ENCODE results near the gene GREB1.

Gene GREB1

DNA sequence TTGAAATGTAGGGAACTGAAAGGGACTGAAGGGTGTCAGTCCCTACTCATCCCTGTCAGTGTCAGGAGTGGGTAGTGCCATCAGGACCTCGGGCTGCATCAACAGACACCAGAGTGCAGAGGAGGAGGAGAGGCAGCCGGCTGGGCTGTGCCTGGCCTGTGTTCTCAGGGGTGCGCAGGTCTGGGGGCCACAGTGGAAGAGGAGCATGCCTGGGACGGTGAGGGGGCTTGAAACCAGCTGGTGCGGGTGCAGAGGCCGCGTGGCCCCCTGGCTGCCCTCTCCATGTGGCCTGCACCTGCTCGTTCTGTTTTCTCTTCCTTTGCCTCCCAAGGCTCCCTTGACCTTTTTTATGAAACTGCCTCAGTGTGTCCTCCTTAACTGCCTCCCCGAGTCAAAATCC is 94.8 kb downstream of the GREB1 start:
- Histone ChIP-seq H3K4me3 (no peak overlapping the region), H3K27me3 (no peaks in the 10 kb centered on the region), H3K27ac (no peak overlapping the region), H3K4me2 (no peak overlapping the region), H4K20me1 (no peaks in the 10 kb centered on the region), H3K4me1 (no peaks in the 10 kb centered on the region), H3K36me3 (peaks cover 17% of the 10 kb centered on the region; the same call in 1 of the 2 replicates), H3K9ac (no peak overlapping the region), H3K9me3 (peaks cover 8% of the 10 kb centered on the region)
- no peak for TF ChIP-seq Cebpa-rat (IDR thresholded peaks at IDR 0.05)

DNA sequence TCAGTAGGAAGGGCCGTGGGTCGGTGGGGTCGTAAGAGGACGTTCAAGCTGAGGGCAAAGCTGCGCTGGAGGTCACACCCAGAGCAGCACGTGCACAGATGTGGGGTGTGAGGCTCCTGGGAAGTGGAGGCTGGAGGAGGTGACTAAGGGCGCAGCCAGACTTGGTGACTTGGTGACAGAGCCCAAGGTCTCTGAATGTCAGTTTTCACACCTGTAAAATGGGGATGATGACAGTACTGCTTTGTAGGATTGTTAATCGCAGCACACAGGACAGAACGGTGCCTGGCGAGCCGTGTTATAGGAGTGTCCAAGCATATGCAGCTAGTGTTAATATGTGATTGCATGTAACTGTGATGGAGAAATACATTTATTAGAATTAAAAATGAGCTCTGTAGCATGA is 95.4 kb downstream of the GREB1 start:
- no peak overlapping the region for H3K9ac ChIP-seq
- no peaks in the 10 kb centered on the region for H4K20me1 ChIP-seq
- no peak overlapping the region for H3K4me3 ChIP-seq
- no peaks in the 10 kb centered on the region for H3K4me1 ChIP-seq
- no peak overlapping the region for H3K27ac ChIP-seq
- peaks cover 8% of the 10 kb centered on the region for H3K9me3 ChIP-seq
- no peak overlapping the region for H3K4me2 ChIP-seq
- H3K27me3 ChIP-seq = no peaks in the 10 kb centered on the region
- H3K36me3 ChIP-seq = peaks cover 17% of the 10 kb centered on the region; the same call in 1 of the 2 replicates
- no peak for TF ChIP-seq Cebpa-rat (IDR thresholded peaks at IDR 0.05)

DNA sequence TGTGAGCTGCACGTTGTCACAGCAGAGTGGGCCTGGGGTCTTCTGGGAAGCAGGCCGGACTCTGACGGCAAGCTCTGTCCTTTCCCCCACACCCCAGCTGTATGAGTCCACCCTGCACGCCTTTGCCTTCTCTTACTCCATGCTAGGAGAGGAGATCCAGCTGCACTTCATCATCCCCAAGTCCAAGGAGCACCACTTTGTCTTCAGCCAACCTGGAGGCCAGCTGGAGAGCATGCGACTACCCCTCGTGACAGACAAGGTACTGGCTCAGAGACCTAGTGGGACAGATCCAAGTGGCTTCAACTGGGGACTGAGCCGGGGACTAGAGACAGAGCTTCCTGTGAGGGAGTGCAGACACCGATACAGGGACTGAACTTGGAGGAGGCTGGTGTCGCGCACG is 96.0 kb downstream of the GREB1 start:
- no peaks in the 10 kb centered on the region for H3K4me1 ChIP-seq
- no peak overlapping the region for H3K4me3 ChIP-seq
- H3K27me3 ChIP-seq = no peaks in the 10 kb centered on the region
- no peaks in the 10 kb centered on the region for H4K20me1 ChIP-seq
- H3K4me2 ChIP-seq = no peak overlapping the region
- H3K36me3 ChIP-seq = peaks cover 16% of the 10 kb centered on the region; the same call in 1 of the 2 replicates
- peaks cover 8% of the 10 kb centered on the region for H3K9me3 ChIP-seq
- H3K9ac ChIP-seq = no peak overlapping the region
- no peak overlapping the region for H3K27ac ChIP-seq
- TF ChIP-seq Cebpa-rat (IDR thresholded peaks at IDR 0.05) = no peak

DNA sequence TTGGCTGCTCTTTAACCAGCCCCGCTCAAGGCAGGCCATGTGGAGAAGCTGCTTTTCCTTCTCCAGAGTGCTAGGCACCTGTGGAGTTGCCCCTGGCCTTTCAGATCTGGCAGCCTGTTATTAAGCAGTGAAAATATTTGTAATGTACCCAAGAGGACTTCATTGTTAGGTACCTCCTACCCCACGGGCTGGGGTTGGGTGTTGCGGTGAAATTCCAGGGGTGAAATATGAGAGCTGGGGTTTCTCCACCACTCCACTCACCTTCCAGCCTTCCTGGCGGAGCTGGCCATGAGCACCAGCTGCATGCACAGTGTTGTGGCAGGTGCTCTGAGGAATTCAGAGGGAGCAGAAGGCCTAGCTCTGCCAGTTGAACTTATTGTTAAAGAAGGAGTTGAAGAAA is 97.0 kb downstream of the GREB1 start:
- H3K27me3 ChIP-seq = no peaks in the 10 kb centered on the region
- H3K4me2 ChIP-seq = no peak overlapping the region
- TF ChIP-seq Cebpa-rat (IDR thresholded peaks at IDR 0.05) = no peak
- H3K9ac ChIP-seq = no peak overlapping the region
- no peak overlapping the region for H3K27ac ChIP-seq
- no peaks in the 10 kb centered on the region for H4K20me1 ChIP-seq
- H3K4me3 ChIP-seq = no peak overlapping the region
- H3K9me3 ChIP-seq = peaks cover 8% of the 10 kb centered on the region
- H3K4me1 ChIP-seq = no peaks in the 10 kb centered on the region
- peaks cover 10% of the 10 kb centered on the region; the same call in 1 of the 2 replicates for H3K36me3 ChIP-seq

DNA sequence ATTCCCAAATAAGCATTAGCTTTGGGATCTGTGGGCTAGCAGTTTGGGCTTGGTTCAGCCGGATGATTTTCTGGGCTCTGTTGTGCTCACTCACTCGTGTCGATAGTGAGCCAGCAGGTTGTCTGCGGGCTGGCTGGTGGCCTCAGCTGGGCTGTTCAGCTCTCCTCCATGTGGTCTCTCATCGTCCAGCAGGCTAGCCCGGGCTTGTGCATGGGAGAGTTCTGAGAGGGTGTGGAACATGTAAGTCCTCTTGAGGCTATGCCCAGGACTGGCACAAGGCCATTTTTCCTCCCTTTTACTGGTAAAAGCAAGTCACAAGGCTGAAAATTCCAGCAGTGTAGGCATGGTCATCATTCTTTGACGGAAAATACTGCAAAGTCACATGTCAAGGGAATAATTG is 97.6 kb downstream of the GREB1 start:
- no peak overlapping the region for H3K4me3 ChIP-seq
- H3K36me3 ChIP-seq = peaks cover 9% of the 10 kb centered on the region; the same call in 1 of the 2 replicates
- no peak overlapping the region for H3K4me2 ChIP-seq
- H3K9ac ChIP-seq = no peak overlapping the region
- TF ChIP-seq Cebpa-rat (IDR thresholded peaks at IDR 0.05) = no peak
- H3K27ac ChIP-seq = no peak overlapping the region
- H3K4me1 ChIP-seq = no peaks in the 10 kb centered on the region
- H3K27me3 ChIP-seq = no peaks in the 10 kb centered on the region
- H3K9me3 ChIP-seq = peaks cover 8% of the 10 kb centered on the region
- no peaks in the 10 kb centered on the region for H4K20me1 ChIP-seq

DNA sequence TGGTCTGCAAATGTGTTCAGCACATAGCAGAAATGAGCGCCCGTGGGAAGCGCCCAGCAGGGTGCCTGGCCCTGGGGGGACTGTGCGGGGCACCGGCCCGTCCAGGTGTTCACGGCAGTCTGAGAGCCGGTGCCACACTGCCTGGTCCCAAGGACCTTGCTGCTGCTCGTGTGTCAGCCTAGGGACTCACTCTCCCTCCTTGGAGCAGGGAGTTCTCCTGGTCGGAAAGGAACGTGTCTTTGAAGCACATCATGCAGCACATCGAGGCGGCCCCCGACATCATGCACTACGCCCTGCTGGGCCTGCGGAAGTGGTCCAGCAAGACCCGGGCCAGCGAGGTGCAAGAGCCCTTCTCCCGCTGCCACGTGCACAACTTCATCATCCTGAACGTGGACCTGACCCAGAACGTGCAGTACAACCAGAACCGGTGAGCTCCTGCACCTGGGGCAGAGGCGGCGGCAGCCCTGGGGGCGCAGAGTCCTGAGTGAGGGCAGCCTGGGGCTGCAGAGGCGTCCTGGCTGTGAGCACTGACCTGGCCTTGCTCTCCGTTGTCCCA is 100.2 kb downstream of the GREB1 start:
- TF ChIP-seq Cebpa-rat (IDR thresholded peaks at IDR 0.05) = no peak
- Histone ChIP-seq H3K4me2 (no peak overlapping the region), H3K27ac (no peak overlapping the region), H3K9me3 (no peaks in the 10 kb centered on the region), H3K27me3 (no peaks in the 10 kb centered on the region), H4K20me1 (no peaks in the 10 kb centered on the region), H3K9ac (no peak overlapping the region), H3K4me1 (no peaks in the 10 kb centered on the region), H3K4me3 (no peak overlapping the region), H3K36me3 (no peaks in the 10 kb centered on the region; the same call in 1 of the 2 replicates)

DNA sequence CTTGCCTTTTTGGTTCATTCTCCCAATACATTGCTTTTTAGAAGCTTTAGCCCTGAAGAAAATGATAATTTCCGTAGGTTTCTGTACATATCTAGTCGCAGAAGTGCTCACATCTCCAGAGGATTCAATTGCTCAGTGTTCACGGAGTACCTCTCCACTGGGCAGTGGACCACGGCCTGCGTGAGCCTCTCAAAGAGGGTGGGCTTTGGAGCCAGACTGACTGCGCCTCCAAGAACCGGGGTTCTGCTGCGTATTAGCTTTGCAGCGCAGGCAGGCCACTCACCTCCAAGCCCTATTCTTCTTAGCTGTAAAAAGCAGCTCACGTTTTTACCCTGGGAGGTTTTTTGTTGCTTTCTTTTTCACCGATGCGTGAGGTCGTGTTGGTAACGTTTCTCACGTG is 100.7 kb downstream of the GREB1 start:
- no peak overlapping the region for H3K4me2 ChIP-seq
- no peak overlapping the region for H3K9ac ChIP-seq
- TF ChIP-seq Cebpa-rat (IDR thresholded peaks at IDR 0.05) = no peak
- H3K36me3 ChIP-seq = no peaks in the 10 kb centered on the region; the same call in 1 of the 2 replicates
- no peaks in the 10 kb centered on the region for H3K9me3 ChIP-seq
- H4K20me1 ChIP-seq = no peaks in the 10 kb centered on the region
- no peaks in the 10 kb centered on the region for H3K27me3 ChIP-seq
- no peak overlapping the region for H3K27ac ChIP-seq
- H3K4me1 ChIP-seq = no peaks in the 10 kb centered on the region
- no peak overlapping the region for H3K4me3 ChIP-seq

DNA sequence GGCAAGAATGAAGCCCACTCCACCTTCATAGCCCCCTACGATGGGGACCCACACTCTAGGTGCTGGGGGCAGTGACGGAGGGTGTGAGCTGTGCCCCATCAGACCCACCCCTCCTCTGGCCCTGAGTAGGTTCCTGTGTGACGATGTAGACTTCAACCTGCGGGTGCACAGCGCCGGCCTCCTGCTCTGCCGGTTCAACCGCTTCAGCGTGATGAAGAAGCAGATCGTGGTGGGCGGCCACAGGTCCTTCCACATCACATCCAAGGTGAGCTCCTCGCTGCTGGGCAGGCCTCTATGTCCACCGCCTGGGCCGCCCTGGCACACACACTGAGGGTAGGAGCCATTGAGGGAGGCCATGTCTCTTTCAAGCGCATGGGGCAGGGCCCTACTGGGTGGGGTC is 101.3 kb downstream of the GREB1 start:
- H3K27ac ChIP-seq = no peak overlapping the region
- H3K36me3 ChIP-seq = no peaks in the 10 kb centered on the region; the same call in 1 of the 2 replicates
- no peak overlapping the region for H3K4me2 ChIP-seq
- no peak for TF ChIP-seq Cebpa-rat (IDR thresholded peaks at IDR 0.05)
- no peaks in the 10 kb centered on the region for H4K20me1 ChIP-seq
- no peaks in the 10 kb centered on the region for H3K27me3 ChIP-seq
- no peak overlapping the region for H3K4me3 ChIP-seq
- no peak overlapping the region for H3K9ac ChIP-seq
- H3K9me3 ChIP-seq = no peaks in the 10 kb centered on the region
- no peaks in the 10 kb centered on the region for H3K4me1 ChIP-seq

DNA sequence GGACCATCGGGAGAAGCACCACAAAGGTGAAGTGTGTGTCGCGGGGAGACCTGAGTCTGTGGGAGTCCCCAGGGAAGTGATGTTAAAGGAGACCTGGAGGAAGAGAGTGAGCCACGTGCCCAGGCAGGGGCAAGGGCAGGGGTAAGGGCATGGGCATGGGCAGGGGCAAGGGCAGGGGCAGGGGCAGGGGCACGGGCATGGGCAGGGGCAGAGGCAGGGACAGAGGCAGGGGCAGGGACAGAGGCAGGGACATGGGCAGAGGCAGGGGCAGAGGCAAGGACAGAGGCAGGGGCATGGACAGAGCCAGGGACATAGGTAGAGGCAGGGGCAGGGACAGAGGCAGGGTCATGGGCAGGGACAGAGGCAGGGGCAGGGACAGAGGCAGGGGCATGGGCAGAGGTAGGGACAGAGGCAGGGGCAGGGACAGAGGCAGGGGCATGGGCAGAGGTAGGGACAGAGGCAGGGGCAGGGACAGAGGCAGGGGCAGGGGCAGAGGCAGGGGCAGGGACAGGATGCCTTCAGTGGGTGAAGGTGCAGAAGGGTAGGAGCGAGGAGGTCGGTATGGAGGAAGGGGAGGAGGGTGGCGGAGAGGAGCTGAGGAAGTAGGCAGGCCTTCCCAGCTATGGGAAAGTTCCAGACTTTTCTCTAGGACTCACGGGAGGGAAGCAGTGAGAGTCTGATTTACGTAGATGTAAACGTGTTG is 102.9 kb downstream of the GREB1 start:
- Histone ChIP-seq H3K4me3 (no peak overlapping the region), H3K36me3 (no peaks in the 10 kb centered on the region; the same call in 1 of the 2 replicates), H4K20me1 (no peaks in the 10 kb centered on the region), H3K9ac (no peak overlapping the region), H3K27ac (no peak overlapping the region), H3K4me1 (0 out of 2 replicates have a peak, but pooled peaks cover 4% of the 10 kb centered on the region), H3K4me2 (no peak overlapping the region), H3K27me3 (no peaks in the 10 kb centered on the region), H3K9me3 (no peaks in the 10 kb centered on the region)
- no peak for TF ChIP-seq Cebpa-rat (IDR thresholded peaks at IDR 0.05)

DNA sequence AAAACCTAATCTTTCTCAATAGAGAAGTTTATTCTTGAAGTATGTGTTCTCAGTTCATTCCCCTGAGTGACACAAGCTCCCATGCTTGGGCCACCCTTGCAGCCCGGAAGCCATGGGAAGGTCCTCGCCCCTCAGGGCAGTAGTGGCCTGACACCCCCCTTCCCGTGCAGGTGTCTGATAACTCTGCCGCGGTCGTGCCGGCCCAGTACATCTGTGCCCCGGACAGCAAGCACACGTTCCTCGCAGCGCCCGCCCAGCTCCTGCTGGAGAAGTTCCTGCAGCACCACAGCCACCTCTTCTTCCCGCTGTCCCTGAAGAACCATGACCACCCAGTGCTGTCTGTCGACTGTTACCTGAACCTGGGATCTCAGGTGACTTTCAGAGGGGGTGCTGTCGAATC is 103.7 kb downstream of the GREB1 start:
- Histone ChIP-seq H4K20me1 (no peaks in the 10 kb centered on the region), H3K4me3 (no peak overlapping the region), H3K4me2 (no peak overlapping the region), H3K9ac (no peak overlapping the region), H3K4me1 (0 out of 2 replicates have a peak, but pooled peaks cover 4% of the 10 kb centered on the region), H3K36me3 (no peaks in the 10 kb centered on the region; the same call in 1 of the 2 replicates), H3K27ac (no peak overlapping the region), H3K27me3 (no peaks in the 10 kb centered on the region), H3K9me3 (no peaks in the 10 kb centered on the region)
- no peak for TF ChIP-seq Cebpa-rat (IDR thresholded peaks at IDR 0.05)

Data from BLaER1 (cell line).